HG03565 (cell line): ENCODE data around the gene ERI2.
A peak's percentile ranks its signal among the peaks of the same experiment; 100 is the strongest.

Experiments used
- ATAC-seq: cut with Tn5 transposase; IDR thresholded peaks from one replicate; pipeline ENCODE4 v1.9.1; 2021; ENCODE audit warnings: mild to moderate bottlenecking, moderate library complexity; ENCODE audit not compliant: unreplicated experiment

Gene ERI2

GRCh38 chr16:20806168-20807050, at the start of gene ERI2, which contains the start of gene REXO5:
Gene ERI2 (minus strand): TSS chr16:20806472. CDS start chr16:20806430, 42 bp downstream.
Gene REXO5 (plus strand): TSS chr16:20806527. CDS start chr16:20806954, 427 bp downstream.
- ATAC-seq, result peak; percentile 58

- ATAC-seq, result no peak
These were observed 48.7 kb upstream of the ERI2 start for GRCh38 chr16:20854963-20855362.

- ATAC-seq, result no peak
These were observed 47.8 kb upstream of the ERI2 start for GRCh38 chr16:20853981-20854620.

- ATAC-seq, result no peak
These were observed 46.9 kb upstream of the ERI2 start for GRCh38 chr16:20853143-20853542.

- no peak for ATAC-seq
These were observed 45.3 kb upstream of the ERI2 start for GRCh38 chr16:20851601-20852000.

GRCh38 chr16:20850981-20851380, 44.7 kb upstream of the ERI2 start:
- ATAC-seq, result no peak

- ATAC-seq, result no peak
These were observed 43.5 kb upstream of the ERI2 start for GRCh38 chr16:20849589-20850390.

GRCh38 chr16:20847550-20847949, 41.3 kb upstream of the ERI2 start:
- ATAC-seq, result no peak

- ATAC-seq, result no peak
These were observed 40.3 kb upstream of the ERI2 start for GRCh38 chr16:20846551-20846950.

- no peak for ATAC-seq
These were observed 39.8 kb upstream of the ERI2 start for GRCh38 chr16:20846030-20846429.

GRCh38 chr16:20844588-20844987, 38.3 kb upstream of the ERI2 start:
- ATAC-seq, result no peak

- no peak for ATAC-seq
These were observed 37.8 kb upstream of the ERI2 start for GRCh38 chr16:20844054-20844453.

GRCh38 chr16:20839504-20839903, 33.2 kb upstream of the ERI2 start:
- no peak for ATAC-seq

GRCh38 chr16:20838240-20838639, 32.0 kb upstream of the ERI2 start:
- ATAC-seq, result no peak

- ATAC-seq, result no peak
These were observed 26.8 kb upstream of the ERI2 start for GRCh38 chr16:20833086-20833485.

GRCh38 chr16:20830372-20830771, 24.1 kb upstream of the ERI2 start:
- ATAC-seq, result no peak

GRCh38 chr16:20829536-20829935, 23.3 kb upstream of the ERI2 start:
- ATAC-seq, result no peak

- ATAC-seq, result no peak
These were observed 19.8 kb upstream of the ERI2 start for GRCh38 chr16:20826039-20826566.

GRCh38 chr16:20822521-20823325, 16.5 kb upstream of the ERI2 start:
- no peak for ATAC-seq

GRCh38 chr16:20821682-20822081, 15.4 kb upstream of the ERI2 start:
- ATAC-seq, result no peak
